GM18498 (cell line): ENCODE measurements around the gene AMH.

Experiments
- ATAC-seq: cut with Tn5 transposase; IDR thresholded peaks from one replicate; pipeline ENCODE4 v1.9.1; 2021; ENCODE audit warnings: mild to moderate bottlenecking, moderate library complexity; ENCODE audit not compliant: unreplicated experiment

Gene AMH

GRCh38 chr19:2248136-2249009 is 750 bp upstream of the AMH start:
- ATAC-seq = no peak

GRCh38 chr19:2249880-2250765 is 1.0 kb downstream of the AMH start:
- no peak for ATAC-seq

GRCh38 chr19:2250766-2251105 is 1.6 kb downstream of the AMH start:
- no peak for ATAC-seq

GRCh38 chr19:2251106-2252054 is 2.3 kb downstream of the AMH start:
- ATAC-seq = no peak

GRCh38 chr19:2252055-2252796 is 3.1 kb downstream of the AMH start:
- ATAC-seq = no peak

GRCh38 chr19:2252797-2253105 is 3.6 kb downstream of the AMH start:
- no peak for ATAC-seq

- no peak for ATAC-seq
Observed at GRCh38 chr19:2253106-2254063, 4.3 kb downstream of the AMH start.

- ATAC-seq = no peak
Observed at GRCh38 chr19:2254064-2254872, 5.1 kb downstream of the AMH start.

GRCh38 chr19:2255112-2255845 is 6.2 kb downstream of the AMH start:
- ATAC-seq = no peak

- no peak for ATAC-seq
Observed at GRCh38 chr19:2255982-2256685, 7.0 kb downstream of the AMH start, which contains the start of gene JSRP1. Gene JSRP1, minus strand, starts transcription at chr19:2256417. Its CDS starts 1,103 bp downstream, at chr19:2255314.

GRCh38 chr19:2259336-2259735 is 10.2 kb downstream of the AMH start:
- no peak for ATAC-seq

- no peak for ATAC-seq
Observed at GRCh38 chr19:2260341-2260805, 11.2 kb downstream of the AMH start.

- no peak for ATAC-seq
Observed at GRCh38 chr19:2261438-2262172, 12.5 kb downstream of the AMH start.

GRCh38 chr19:2266183-2266993 is 17.3 kb downstream of the AMH start:
- no peak for ATAC-seq

GRCh38 chr19:2268480-2268830 is 19.3 kb downstream of the AMH start:
- no peak for ATAC-seq
